ENCODE measurements around the gene GAGE10.

DNA sequence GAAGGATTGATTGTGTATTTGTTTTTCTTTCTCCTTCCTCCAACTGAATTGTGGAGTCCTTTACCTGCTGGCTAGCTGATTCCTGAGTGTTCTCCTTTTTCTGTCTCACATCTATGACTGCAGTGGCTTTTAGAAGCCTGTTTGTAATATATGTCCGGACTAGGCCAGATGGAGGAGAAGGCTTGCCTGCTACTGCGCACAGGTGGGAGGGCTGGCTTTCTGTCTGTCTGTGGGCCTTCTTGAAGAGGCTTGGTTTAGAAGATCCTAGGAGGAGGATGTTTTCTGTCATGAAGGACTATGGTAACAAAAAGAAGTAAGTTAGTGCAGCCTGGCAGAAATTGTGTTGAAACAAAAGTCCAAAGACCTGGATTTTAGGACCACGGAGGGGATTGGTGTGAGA is 25.4 kb upstream of the GAGE10 start:
- TF ChIP-seq, protein P1, sequence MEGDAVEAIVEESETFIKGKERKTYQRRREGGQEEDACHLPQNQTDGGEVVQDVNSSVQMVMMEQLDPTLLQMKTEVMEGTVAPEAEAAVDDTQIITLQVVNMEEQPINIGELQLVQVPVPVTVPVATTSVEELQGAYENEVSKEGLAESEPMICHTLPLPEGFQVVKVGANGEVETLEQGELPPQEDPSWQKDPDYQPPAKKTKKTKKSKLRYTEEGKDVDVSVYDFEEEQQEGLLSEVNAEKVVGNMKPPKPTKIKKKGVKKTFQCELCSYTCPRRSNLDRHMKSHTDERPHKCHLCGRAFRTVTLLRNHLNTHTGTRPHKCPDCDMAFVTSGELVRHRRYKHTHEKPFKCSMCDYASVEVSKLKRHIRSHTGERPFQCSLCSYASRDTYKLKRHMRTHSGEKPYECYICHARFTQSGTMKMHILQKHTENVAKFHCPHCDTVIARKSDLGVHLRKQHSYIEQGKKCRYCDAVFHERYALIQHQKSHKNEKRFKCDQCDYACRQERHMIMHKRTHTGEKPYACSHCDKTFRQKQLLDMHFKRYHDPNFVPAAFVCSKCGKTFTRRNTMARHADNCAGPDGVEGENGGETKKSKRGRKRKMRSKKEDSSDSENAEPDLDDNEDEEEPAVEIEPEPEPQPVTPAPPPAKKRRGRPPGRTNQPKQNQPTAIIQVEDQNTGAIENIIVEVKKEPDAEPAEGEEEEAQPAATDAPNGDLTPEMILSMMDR (IDR thresholded peaks at IDR 0.05) = no peak
- TF ChIP-seq POLR2A (IDR thresholded peaks at IDR 0.05) (no peak), EP300 (IDR thresholded peaks at IDR 0.05) (no peak)

Measured in tibial nerve (tissue), 4 donors.